Transverse colon (tissue), 4 donors: ENCODE data around the gene WNT9A. TPM values are rescaled to one million over a fixed set of nuclear protein-coding genes. Genes with fewer than 3 reads are reported as not detected.

Source experiments
- DNase-seq: peaks from one replicate; pipeline ENCODE4 v3.0.0-alpha.2; 2019
- H3K27ac ChIP-seq, 4 donors: fragments of 200-600 bp; sonication (generic); 2 replicates each; pipeline ENCODE4 v1.5.1; 2016 to 2018; ENCODE audit warnings: inconsistent platforms in 4 of 4
- H3K27me3 ChIP-seq: fragments of 200-600 bp; sonication (generic); 2 replicates; pipeline ENCODE4 v1.5.1; 2017; ENCODE audit warnings: inconsistent platforms
- H3K36me3 ChIP-seq, 4 donors: fragments of 200-600 bp; sonication (generic); 2 replicates each; pipeline ENCODE4 v1.5.1; 2017 to 2019; ENCODE audit warnings: inconsistent platforms in 4 of 4
- H3K4me1 ChIP-seq, 4 donors: fragments of 200-600 bp; sonication (generic); 2 replicates each; pipeline ENCODE4 v1.5.1; 2017 to 2020; ENCODE audit warnings: inconsistent platforms in 4 of 4
- H3K4me3 ChIP-seq, 4 donors: fragments of 200-600 bp; sonication (generic); 1 replicate in 1 of 4; 2 replicates in 3 of 4; pipeline versions ENCODE4 v1.5.1 to v1.6.1; 2017 to 2019; ENCODE audit warnings: inconsistent platforms in 4 of 4
- H3K9me3 ChIP-seq, 2 donors: fragments of 200-600 bp; sonication (generic); 2 replicates each; pipeline ENCODE4 v1.5.1; 2017 to 2019; ENCODE audit warnings: inconsistent platforms in 2 of 2
- EP300 ChIP-seq: sonication (generic); formaldehyde crosslinking; IDR thresholded peaks from one replicate; pipeline ENCODE4 v1.6.1; 2017; ENCODE audit warnings: antibody characterized with exemption, low read depth
- POLR2A ChIP-seq: fragments of 450-650 bp; IDR thresholded peaks from one replicate; pipeline ENCODE4 v1.6.1; 2016; ENCODE audit warnings: antibody characterized with exemption, mild to moderate bottlenecking, moderate library complexity
- POLR2AphosphoS5 ChIP-seq, 3 donors: sonication (generic); formaldehyde crosslinking; IDR thresholded peaks; one replicate each; pipeline ENCODE4 v1.6.1; 2016; ENCODE audit warnings: antibody characterized with exemption in 3 of 3
- WGBS, 2 donors: methylation state at CpG; one replicate each; pipeline ENCODE4 v1.1.5; 2018; ENCODE audit warnings: low coverage in 1 of 2; 5-methylcytosine and 5-hydroxymethylcytosine counted together
- in situ Hi-C, 4 donors: fragments of 200-750 bp; cut with MboI; loops; one replicate each; pipeline versions ENCODE4 v1.15.0 to v1.15.1; 2017; ENCODE audit warnings: low sequenced_read_pairs in 3 of 4, low pct_ligation_motif_present in 1 of 4, low pct_unique_long_range_greater_than_20kb in 1 of 4
- intact Hi-C: fragments of 100-400 bp; cut with DNase I; formaldehyde crosslinking; loops from one replicate; pipeline ENCODE4 v1.15.1; 2023; ENCODE audit warnings: low total_unique reads
- total RNA-seq, 4 donors: library from RNA; depleted of rRNA; stranded (reverse); fragments of >200 nt; gene quantifications; one replicate each; pipeline ENCODE4 v1.1.0, GENCODE V29; 2016
- TF ChIP-seq, protein P1 (sequence below), 5 experiments: fragments of 200-600 bp in 3 of 5; fragments of 450-650 bp in 2 of 5; sonication (generic) in 3 of 5; IDR thresholded peaks; 1 replicate in 2 of 5; 2 replicates in 3 of 5; pipeline ENCODE4 v1.5.1; 2016 to 2017; ENCODE audit warnings: antibody characterized with exemption in 5 of 5, inconsistent platforms in 3 of 5, mild to moderate bottlenecking in 2 of 5, moderate library complexity in 1 of 5

WNT9A gene
- total RNA-seq, 4 donors from 2014 or later: 1.2 to 4.0 (median 1.8) TPM

- WGBS, 2 donors: 71 to 80% methylated on average over 1 to 11 of the region's 11 CpGs
- Histone ChIP-seq H3K27ac (no peak overlapping the region), H3K36me3 (no peaks in the 10 kb centered on the region), H3K9me3 (no peaks in the 10 kb centered on the region), H3K4me1 (no peaks in the 10 kb centered on the region), H3K4me3 (no peak overlapping the region), H3K27me3 (no peaks in the 10 kb centered on the region)
- in situ Hi-C loops (no loop called here), intact Hi-C loops (no loop called here)
- DNase-seq: no peak
- TF ChIP-seq POLR2AphosphoS5 (IDR thresholded peaks at IDR 0.05): no peak
- no peak for TF ChIP-seq POLR2A
- TF ChIP-seq, protein P1, sequence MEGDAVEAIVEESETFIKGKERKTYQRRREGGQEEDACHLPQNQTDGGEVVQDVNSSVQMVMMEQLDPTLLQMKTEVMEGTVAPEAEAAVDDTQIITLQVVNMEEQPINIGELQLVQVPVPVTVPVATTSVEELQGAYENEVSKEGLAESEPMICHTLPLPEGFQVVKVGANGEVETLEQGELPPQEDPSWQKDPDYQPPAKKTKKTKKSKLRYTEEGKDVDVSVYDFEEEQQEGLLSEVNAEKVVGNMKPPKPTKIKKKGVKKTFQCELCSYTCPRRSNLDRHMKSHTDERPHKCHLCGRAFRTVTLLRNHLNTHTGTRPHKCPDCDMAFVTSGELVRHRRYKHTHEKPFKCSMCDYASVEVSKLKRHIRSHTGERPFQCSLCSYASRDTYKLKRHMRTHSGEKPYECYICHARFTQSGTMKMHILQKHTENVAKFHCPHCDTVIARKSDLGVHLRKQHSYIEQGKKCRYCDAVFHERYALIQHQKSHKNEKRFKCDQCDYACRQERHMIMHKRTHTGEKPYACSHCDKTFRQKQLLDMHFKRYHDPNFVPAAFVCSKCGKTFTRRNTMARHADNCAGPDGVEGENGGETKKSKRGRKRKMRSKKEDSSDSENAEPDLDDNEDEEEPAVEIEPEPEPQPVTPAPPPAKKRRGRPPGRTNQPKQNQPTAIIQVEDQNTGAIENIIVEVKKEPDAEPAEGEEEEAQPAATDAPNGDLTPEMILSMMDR (IDR thresholded peaks at IDR 0.05): no peak
- TF ChIP-seq EP300: no peak
Measured at GRCh38 chr1:227901906-227902640, 45.7 kb downstream of the WNT9A start.

- Histone ChIP-seq H3K9me3 (no peaks in the 10 kb centered on the region), H3K4me1 (no peaks in the 10 kb centered on the region), H3K27ac (no peak overlapping the region), H3K4me3 (no peak overlapping the region), H3K36me3 (no peaks in the 10 kb centered on the region), H3K27me3 (no peaks in the 10 kb centered on the region)
- DNase-seq: no peak
- WGBS, 2 donors: 86 to 94% methylated on average over 3 to 13 of the region's 13 CpGs
- intact Hi-C loops: no loop called here
- TF ChIP-seq EP300 (no peak), POLR2A (no peak), POLR2AphosphoS5 (IDR thresholded peaks at IDR 0.05) (no peak)
- TF ChIP-seq, protein P1 (IDR thresholded peaks at IDR 0.05): no peak
- in situ Hi-C loops: no loop called here
Measured at GRCh38 chr1:227901239-227901905, 46.4 kb downstream of the WNT9A start.

GRCh38 chr1:227900571-227901051 lies 47.1 kb downstream of the WNT9A start:
- in situ Hi-C loops (no loop called here), intact Hi-C loops (no loop called here)
- peak; percentile 4 for DNase-seq
- H3K4me3 ChIP-seq: no peak overlapping the region
- 82 to 100% methylated on average over 1 to 13 of the region's 13 CpGs for WGBS, 2 donors
- H3K9me3 ChIP-seq: no peaks in the 10 kb centered on the region
- no peaks in the 10 kb centered on the region for H3K4me1 ChIP-seq
- TF ChIP-seq, protein P1 (IDR thresholded peaks at IDR 0.05): no peak
- TF ChIP-seq POLR2AphosphoS5 (IDR thresholded peaks at IDR 0.05): no peak
- no peak for TF ChIP-seq POLR2A
- no peak for TF ChIP-seq EP300
- H3K27ac ChIP-seq: no peak overlapping the region
- no peaks in the 10 kb centered on the region for H3K36me3 ChIP-seq
- no peaks in the 10 kb centered on the region for H3K27me3 ChIP-seq

DNA sequence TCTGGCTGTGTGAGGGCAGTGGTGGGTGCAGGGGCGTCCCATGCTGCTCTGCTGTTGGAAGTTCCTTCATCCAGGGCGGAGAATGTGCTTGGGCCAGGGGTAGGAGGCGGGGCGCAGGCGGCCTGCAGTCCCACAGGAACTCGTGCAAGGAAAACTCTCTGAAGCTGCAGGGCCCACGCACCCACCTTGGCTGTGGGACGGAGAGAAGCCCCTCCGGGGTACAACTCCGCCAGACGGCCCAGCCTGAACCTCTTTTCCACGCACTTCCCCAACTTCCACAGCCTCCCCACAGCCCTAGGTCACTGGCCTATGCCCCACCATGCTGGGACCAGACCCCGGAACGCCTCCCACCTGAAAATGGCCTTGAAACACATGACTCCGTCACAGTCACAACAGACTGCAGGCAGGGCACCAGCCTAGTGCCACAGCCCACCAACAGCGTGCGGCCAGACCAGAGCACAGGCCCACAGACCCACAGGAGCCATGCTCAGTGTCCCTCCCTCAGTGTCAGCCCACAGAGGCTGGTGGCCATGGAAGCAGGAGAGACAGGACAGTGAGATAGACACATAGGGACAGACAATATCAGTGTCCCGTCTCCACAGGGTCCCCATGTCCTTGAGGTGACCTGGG lies 47.8 kb downstream of the WNT9A start:
- H3K9me3 ChIP-seq: no peaks in the 10 kb centered on the region
- DNase-seq: peak; percentile 2
- no peaks in the 10 kb centered on the region for H3K36me3 ChIP-seq
- TF ChIP-seq POLR2A (no peak), EP300 (no peak), POLR2AphosphoS5 (IDR thresholded peaks at IDR 0.05) (no peak)
- TF ChIP-seq, protein P1 (IDR thresholded peaks at IDR 0.05): no peak
- H3K27me3 ChIP-seq: no peaks in the 10 kb centered on the region
- H3K4me3 ChIP-seq: no peak overlapping the region
- intact Hi-C loops: no loop called here
- 85 to 87% methylated on average over 5 to 18 of the region's 18 CpGs for WGBS, 2 donors
- no peak overlapping the region for H3K27ac ChIP-seq
- no peaks in the 10 kb centered on the region for H3K4me1 ChIP-seq
- in situ Hi-C loops: no loop called here
